Spinal cord (tissue), 10 donors: Measurements from ENCODE around the gene AGPS. TPM values are rescaled to one million over a fixed set of nuclear protein-coding genes. Genes with fewer than 3 reads are reported as not detected.

Experiments
- DNase-seq, 6 donors: peaks; one replicate each; pipeline versions ENCODE4 v3.0.0 to v3.0.0-alpha.2; 2013 to 2015; ENCODE audit warnings: low spot score in 6 of 6, low read depth in 4 of 6
- H3K27ac ChIP-seq: one replicate; pipeline ENCODE4 v1.5.1; 2013; ENCODE audit warnings: low read depth, low read length, control low read depth
- H3K27me3 ChIP-seq: one replicate; pipeline ENCODE4 v1.6.1; 2013; ENCODE audit warnings: low read length; ENCODE audit not compliant: control insufficient read depth, insufficient read depth
- H3K36me3 ChIP-seq: one replicate; pipeline ENCODE4 v1.6.1; 2013; ENCODE audit warnings: low read length; ENCODE audit not compliant: control insufficient read depth, insufficient read depth
- H3K4me1 ChIP-seq: one replicate; pipeline ENCODE4 v1.6.1; 2013; ENCODE audit warnings: low read length; ENCODE audit not compliant: control insufficient read depth, insufficient read depth
- H3K4me3 ChIP-seq: one replicate; pipeline ENCODE4 v1.5.1; 2013; ENCODE audit warnings: low read depth, low read length, control low read depth
- H3K9me3 ChIP-seq: one replicate; pipeline ENCODE4 v1.6.1; 2013; ENCODE audit warnings: low read length; ENCODE audit not compliant: control insufficient read depth, insufficient read depth
- WGBS: methylation state at CpG from one replicate; pipeline ENCODE4 v1.1.5; 2013; ENCODE audit warnings: missing lambda C conversion rate; ENCODE audit not compliant: insufficient coverage; 5-methylcytosine and 5-hydroxymethylcytosine counted together
- polyA plus RNA-seq, 2 donors: library from polyadenylated mRNA; unstranded; fragments of 120-200 nt; gene quantifications; one replicate each; pipeline ENCODE4 v1.2.1, GENCODE V29; 2013; ENCODE audit not compliant: insufficient read length in 2 of 2
- total RNA-seq, 2 donors: library from RNA; depleted of rRNA in 1 of 2; stranded (reverse); fragments of 120-200 nt in 1 of 2; fragments of >200 nt in 1 of 2; gene quantifications; one replicate each; pipeline versions ENCODE4 v1.2.3 to v1.2.4, GENCODE V29; 2013 to 2014
- donor health status: healthy.

AGPS gene
- total and polyA plus RNA-seq, 4 donors = 27.0 to 72.7 (median 39.5) TPM

DNA sequence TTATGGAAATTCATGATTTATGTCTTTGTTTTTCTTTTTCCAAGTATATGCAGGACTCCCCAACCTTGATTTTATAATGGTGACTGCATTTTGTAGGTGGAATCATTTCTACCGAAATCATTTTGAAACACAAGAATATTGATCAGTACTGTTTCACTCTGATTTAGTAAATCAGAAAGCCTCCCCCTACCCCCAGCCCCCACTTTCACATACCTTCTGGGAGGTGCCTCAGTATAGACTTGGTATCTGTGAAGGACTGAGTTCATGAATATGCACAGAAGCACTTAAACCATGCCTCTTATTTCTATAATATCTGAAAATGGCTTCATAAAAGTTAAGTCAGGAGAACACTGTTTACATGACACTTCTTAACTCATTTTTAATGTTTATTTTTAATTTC, 147.7 kb downstream of the AGPS start:
- DNase-seq = no peak
- no CpG with 5 or more reads among the region's 1 CpG for WGBS
- H3K4me3 ChIP-seq = no peak overlapping the region

DNA sequence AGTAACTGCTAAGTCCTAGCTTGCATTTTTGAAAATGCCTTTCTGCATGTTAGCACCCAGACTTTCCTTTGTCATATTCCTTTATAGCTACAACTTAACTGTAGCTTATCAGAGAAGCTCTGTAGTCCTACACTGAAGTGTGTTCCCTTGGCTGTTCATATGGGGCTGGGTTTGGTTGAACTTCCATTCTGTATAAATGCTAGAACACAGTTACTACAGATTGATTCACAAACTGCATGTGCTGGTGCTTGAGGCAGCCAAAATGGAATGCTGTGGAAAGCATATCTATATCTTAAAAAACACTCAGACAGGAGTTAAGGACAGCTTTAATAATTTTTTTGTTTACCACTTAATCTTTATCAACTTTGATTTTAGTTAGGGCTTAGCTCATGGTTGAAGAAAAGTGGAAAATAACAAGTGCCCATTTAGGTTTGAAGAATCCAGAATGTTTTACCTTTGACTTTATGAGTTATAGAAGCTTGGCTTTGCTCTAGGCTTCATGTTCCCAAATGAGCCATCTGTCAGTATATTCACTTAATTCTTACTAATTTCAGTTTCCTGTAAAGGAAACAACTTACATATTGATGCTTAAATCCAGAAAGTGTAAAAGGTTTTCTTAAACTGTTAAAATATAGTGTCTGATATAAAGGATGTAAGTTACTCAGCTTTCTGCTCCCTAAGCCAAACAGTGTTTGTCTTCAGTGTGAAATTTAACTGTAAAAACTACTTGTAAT, 148.9 kb downstream of the AGPS start:
- Histone ChIP-seq H3K9me3 (no peaks in the 10 kb centered on the region), H3K36me3 (no peaks in the 10 kb centered on the region), H3K4me3 (no peak overlapping the region), H3K27ac (no peak overlapping the region), H3K27me3 (no peaks in the 10 kb centered on the region), H3K4me1 (peaks cover 2% of the 10 kb centered on the region)
- DNase-seq = peak in 1 of 6 donors; percentile 22

More for the DNA sequence above, 147.7 kb downstream of the AGPS start:
- Histone ChIP-seq H3K9me3 (no peaks in the 10 kb centered on the region), H3K36me3 (no peaks in the 10 kb centered on the region), H3K27me3 (no peaks in the 10 kb centered on the region), H3K27ac (no peak overlapping the region), H3K4me1 (peaks cover 2% of the 10 kb centered on the region)

DNA sequence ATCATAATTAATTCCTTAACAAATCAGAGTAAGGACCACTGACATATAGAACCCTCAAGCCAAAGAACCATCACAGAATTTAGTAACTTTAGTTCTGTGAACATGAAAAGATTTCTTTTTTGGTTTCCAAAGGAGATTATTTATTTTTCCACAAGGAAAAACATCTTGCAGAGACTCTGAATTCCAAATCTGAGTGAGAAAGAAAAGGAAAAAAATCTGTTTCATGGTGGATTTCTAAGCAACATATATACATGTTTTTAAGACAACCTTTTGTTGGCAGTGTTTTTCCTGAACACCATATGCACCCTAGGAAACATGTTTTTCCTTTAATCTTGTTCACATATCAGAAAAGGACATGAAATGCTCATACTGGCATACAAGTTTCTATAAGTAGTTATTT, 149.8 kb downstream of the AGPS start:
- H3K9me3 ChIP-seq = no peaks in the 10 kb centered on the region
- H3K27ac ChIP-seq = no peak overlapping the region
- no peaks in the 10 kb centered on the region for H3K27me3 ChIP-seq
- H3K4me3 ChIP-seq = no peak overlapping the region
- H3K4me1 ChIP-seq = peaks cover 2% of the 10 kb centered on the region
- no peaks in the 10 kb centered on the region for H3K36me3 ChIP-seq
- DNase-seq = peak in 1 of 6 donors; percentile 56

DNA sequence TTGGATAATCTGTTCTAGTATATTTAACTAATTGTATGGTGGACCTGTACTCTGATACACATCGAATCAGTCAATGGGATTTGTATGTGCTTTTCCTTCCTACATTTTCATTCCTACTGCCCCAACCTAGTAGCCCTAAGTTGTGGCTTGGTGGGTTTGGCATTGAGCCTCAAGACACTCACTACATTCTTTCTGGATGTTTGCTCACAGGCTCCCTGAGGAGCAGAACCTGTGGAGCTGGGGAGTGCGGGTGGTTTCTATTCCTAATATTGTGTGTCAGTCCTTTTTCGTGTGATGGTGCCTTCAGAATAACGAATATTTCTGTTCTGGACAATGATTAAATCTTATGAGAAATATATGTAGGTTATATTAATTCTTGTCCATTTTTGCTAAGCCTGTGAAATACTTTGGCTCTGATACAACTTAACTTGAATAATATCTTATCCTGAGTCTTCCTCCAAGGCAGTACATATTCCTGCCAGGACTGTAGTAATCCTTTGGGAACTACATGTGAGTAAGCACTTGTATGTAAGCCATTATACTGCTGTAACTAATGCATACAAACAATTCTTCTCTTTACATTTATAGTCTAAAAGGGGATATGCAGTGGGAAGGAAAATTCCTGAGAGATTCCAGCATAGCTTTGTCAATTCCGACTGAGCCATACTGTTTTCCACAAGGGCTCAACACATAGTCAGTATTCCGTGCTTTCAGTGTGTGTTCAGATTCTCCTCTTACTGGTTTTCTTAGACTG, 150.6 kb downstream of the AGPS start:
- 60% methylated on average over 2 of the region's 6 CpGs for WGBS
- H3K9me3 ChIP-seq = no peaks in the 10 kb centered on the region
- H3K4me3 ChIP-seq = no peak overlapping the region
- H3K27me3 ChIP-seq = no peaks in the 10 kb centered on the region
- peaks cover 2% of the 10 kb centered on the region for H3K4me1 ChIP-seq
- H3K27ac ChIP-seq = peak overlapping the region; percentile 72
- peak in 1 of 6 donors; percentile 46 for DNase-seq
- no peaks in the 10 kb centered on the region for H3K36me3 ChIP-seq

DNA sequence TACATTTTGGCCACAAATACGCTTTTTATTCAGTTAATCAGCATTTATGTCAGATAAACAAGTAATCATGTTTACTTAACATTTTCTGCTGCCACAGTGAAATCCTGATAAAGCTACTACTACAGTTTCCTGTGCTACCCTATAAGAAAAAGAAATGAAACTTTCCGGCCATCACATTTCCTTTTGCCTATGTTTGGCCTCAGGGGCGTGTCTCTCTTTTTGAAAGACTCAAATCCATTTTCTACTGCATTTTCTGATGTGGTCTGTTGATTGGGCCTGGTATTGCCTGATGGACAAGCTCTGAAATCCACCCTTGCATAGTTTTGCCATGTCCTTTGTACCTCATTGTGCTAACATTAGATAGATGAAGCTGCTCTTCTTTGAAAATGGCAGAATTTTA, 152.6 kb downstream of the AGPS start:
- 100% methylated on average over 1 of the region's 3 CpGs for WGBS
- Histone ChIP-seq H3K27ac (no peak overlapping the region), H3K36me3 (no peaks in the 10 kb centered on the region), H3K9me3 (no peaks in the 10 kb centered on the region), H3K27me3 (no peaks in the 10 kb centered on the region), H3K4me3 (no peak overlapping the region), H3K4me1 (peaks cover 2% of the 10 kb centered on the region)
- DNase-seq = no peak

DNA sequence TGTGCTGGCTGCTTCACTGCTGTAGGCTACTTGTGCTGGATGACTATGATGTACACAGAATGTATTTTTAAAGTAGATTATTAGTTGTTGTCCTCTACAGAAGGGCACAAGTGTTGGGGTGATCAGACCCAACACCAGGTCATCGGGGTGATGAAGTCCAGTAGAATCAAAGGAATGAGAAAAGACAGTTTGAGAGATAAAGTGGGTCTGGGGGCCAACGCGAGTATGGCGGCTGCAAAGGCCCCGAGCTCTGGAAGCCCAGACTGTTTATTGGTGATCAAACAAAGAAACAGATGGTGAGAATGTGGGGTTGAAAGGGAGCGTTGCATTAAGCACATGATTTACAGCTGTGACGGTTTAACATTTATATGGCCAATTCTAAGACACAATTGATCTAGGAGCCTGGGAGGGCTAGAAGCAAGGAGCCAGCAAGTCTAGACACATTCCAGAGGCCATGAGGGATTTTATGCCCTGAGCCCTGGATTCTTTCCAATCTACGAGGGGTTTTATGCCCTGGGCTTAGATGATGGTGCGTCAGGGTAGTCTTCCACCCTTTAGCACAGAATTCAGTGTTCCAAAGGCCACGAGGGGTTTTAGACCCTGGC, 153.5 kb downstream of the AGPS start:
- H3K27me3 ChIP-seq = no peaks in the 10 kb centered on the region
- H3K27ac ChIP-seq = no peak overlapping the region
- no peak overlapping the region for H3K4me3 ChIP-seq
- H3K36me3 ChIP-seq = no peaks in the 10 kb centered on the region
- no peak for DNase-seq
- 77% methylated on average over 9 of the region's 10 CpGs for WGBS
- H3K4me1 ChIP-seq = peaks cover 2% of the 10 kb centered on the region
- no peaks in the 10 kb centered on the region for H3K9me3 ChIP-seq

DNA sequence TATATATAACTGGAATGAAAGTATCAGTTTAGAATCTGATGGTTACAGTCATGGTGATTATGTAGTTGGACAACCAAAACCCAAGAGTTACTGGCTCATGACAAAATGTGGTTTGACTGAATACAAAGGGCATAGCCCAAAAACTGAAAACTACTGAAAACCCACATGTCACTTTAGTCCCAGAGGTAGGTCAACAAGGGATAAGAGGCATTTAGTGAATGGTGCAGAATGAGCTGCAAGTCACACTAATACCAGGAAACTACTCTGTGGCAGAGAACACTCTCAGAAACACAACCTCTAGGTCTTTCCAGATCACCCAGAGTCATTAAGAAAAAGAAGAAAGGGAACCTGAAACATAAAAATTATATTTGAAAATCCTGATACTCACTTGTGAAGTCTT, 154.5 kb downstream of the AGPS start:
- Histone ChIP-seq H3K36me3 (no peaks in the 10 kb centered on the region), H3K27ac (no peak overlapping the region), H3K4me3 (no peak overlapping the region), H3K4me1 (peaks cover 6% of the 10 kb centered on the region), H3K27me3 (no peaks in the 10 kb centered on the region), H3K9me3 (no peaks in the 10 kb centered on the region)
- no peak for DNase-seq

DNA sequence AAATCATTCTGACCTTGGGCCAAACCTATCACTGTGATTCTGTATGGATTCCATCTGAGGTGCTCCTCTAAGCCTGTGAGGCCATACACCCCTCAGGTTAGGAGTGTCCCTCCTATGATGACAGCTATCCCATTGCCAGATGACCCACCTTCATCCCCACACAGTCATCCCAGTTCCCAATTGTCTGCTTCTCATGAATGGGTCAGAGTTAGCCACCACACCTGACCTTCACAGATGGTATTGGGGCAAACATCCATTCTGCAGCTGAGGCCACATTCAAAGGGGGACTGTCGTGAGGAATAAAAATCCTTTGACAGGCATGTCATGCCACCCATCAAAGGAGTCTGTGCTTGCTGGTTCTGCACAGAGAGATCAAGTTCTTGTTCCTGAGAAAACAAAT, 155.2 kb downstream of the AGPS start:
- Histone ChIP-seq H3K27ac (no peak overlapping the region), H3K4me3 (no peak overlapping the region), H3K27me3 (no peaks in the 10 kb centered on the region), H3K36me3 (no peaks in the 10 kb centered on the region), H3K9me3 (no peaks in the 10 kb centered on the region), H3K4me1 (peaks cover 10% of the 10 kb centered on the region)
- WGBS = no CpG with 5 or more reads among the region's 1 CpG
- no peak for DNase-seq

DNA sequence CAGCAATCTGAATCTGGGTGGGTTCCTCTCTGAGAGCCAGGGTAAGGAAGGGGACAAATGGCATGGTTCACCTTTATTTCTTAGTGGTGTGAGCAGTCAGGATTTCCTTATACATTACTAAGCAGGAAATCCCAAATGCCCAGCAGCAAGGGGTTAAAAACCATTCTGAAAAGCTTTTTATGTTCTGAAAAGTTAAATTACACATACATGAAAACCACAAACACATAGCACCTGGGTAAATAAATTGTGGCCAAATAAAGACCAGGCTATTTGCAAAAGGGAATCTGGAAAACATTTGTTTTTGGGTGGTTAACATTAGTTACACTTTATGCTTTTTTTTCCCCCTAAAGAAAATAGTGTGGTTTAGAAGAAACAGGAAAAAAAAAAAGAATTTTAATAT, 156.1 kb downstream of the AGPS start:
- Histone ChIP-seq H3K4me3 (no peak overlapping the region), H3K4me1 (peaks cover 7% of the 10 kb centered on the region), H3K27me3 (no peaks in the 10 kb centered on the region), H3K9me3 (no peaks in the 10 kb centered on the region), H3K36me3 (no peaks in the 10 kb centered on the region), H3K27ac (no peak overlapping the region)
- no peak for DNase-seq

DNA sequence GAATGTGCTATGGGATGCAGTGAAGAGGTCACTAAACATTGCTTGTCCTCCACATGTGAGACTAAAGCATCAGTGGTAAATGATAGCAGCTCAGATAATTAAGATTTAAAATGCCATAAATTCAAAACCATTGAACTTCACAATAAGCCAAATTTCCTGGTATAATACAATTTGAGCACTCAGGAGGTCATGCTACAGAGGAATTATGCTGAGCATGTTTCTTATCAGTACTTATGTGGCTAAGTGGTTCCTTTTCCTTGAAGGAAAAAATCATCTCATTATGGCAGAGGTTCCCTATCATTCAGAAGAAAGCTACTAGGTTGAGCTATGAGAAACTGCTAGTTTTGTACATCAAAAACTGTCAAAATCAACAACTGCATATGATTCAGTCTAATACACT, 156.6 kb downstream of the AGPS start:
- Histone ChIP-seq H3K36me3 (no peaks in the 10 kb centered on the region), H3K27ac (no peak overlapping the region), H3K27me3 (no peaks in the 10 kb centered on the region), H3K9me3 (no peaks in the 10 kb centered on the region), H3K4me3 (no peak overlapping the region), H3K4me1 (peaks cover 7% of the 10 kb centered on the region)
- no peak for DNase-seq
